HG02759 (cell line): ENCODE measurements around the gene NUP214.
"Not testable (repeated sequence)": the region's sequence is repeated elsewhere in the genome, so short reads cannot be mapped to it uniquely, and the experiment has no call there.

Source experiments
- ATAC-seq: cut with Tn5 transposase; IDR thresholded peaks from one replicate; pipeline ENCODE4 v1.9.1; 2021; ENCODE audit warnings: mild to moderate bottlenecking, moderate library complexity; ENCODE audit not compliant: unreplicated experiment

NUP214 gene

GRCh38 chr9:131096269-131097125 is 28.9 kb upstream of the NUP214 start, which contains the start of gene AIF1L:
Gene AIF1L (plus strand): TSS chr9:131096531. CDS start chr9:131096630, 99 bp downstream.
- ATAC-seq, result no peak

- no peak for ATAC-seq
These were observed 28.0 kb upstream of the NUP214 start for GRCh38 chr9:131097126-131097947.

GRCh38 chr9:131097948-131098278 is 27.5 kb upstream of the NUP214 start:
- no peak for ATAC-seq

GRCh38 chr9:131098391-131099101 is 26.8 kb upstream of the NUP214 start:
- ATAC-seq, result no peak

- ATAC-seq, result no peak
These were observed 26.2 kb upstream of the NUP214 start for GRCh38 chr9:131099102-131099606.

GRCh38 chr9:131099845-131100244 is 25.5 kb upstream of the NUP214 start:
- not testable (repeated sequence) for ATAC-seq

GRCh38 chr9:131100445-131100844 is 24.9 kb upstream of the NUP214 start:
- ATAC-seq, result no peak

GRCh38 chr9:131101207-131101964 is 24.0 kb upstream of the NUP214 start:
- ATAC-seq, result no peak

- ATAC-seq, result no peak
These were observed 22.4 kb upstream of the NUP214 start for GRCh38 chr9:131103024-131103423.

- no peak for ATAC-seq
These were observed 21.9 kb upstream of the NUP214 start for GRCh38 chr9:131103535-131103934.

GRCh38 chr9:131104016-131104740 is 21.2 kb upstream of the NUP214 start:
- ATAC-seq, result no peak

- ATAC-seq, result no peak
These were observed 19.4 kb upstream of the NUP214 start for GRCh38 chr9:131105952-131106351.

- no peak for ATAC-seq
These were observed 17.6 kb upstream of the NUP214 start for GRCh38 chr9:131107760-131108159.

GRCh38 chr9:131111186-131111853 is 14.1 kb upstream of the NUP214 start:
- ATAC-seq, result no peak

GRCh38 chr9:131111854-131112311 is 13.5 kb upstream of the NUP214 start:
- no peak for ATAC-seq

GRCh38 chr9:131112374-131113154 is 12.8 kb upstream of the NUP214 start:
- ATAC-seq, result no peak

- ATAC-seq, result no peak
These were observed 11.7 kb upstream of the NUP214 start for GRCh38 chr9:131113655-131114054.

GRCh38 chr9:131114084-131114535 is 11.3 kb upstream of the NUP214 start:
- no peak for ATAC-seq
